Keratinocyte (primary cell): ENCODE measurements around the gene LRRC10B. TPM values are rescaled to one million over a fixed set of nuclear protein-coding genes. Genes with fewer than 3 reads are reported as not detected.

Source experiments
- DNase-seq: peaks from one replicate; pipeline ENCODE4 v3.0.0-alpha.2; 2011; ENCODE audit warnings: low read depth, missing footprints, low spot score
- FAIRE-seq: peaks from 2 replicates; lab custom pipeline; 2011; peaks lifted over from hg19 to GRCh38; lab: Jason Lieb, UNC
- H2AFZ ChIP-seq: 2 replicates; pipeline ENCODE4 v1.6.0; 2012; ENCODE audit warnings: low read length, control low read depth, inconsistent platforms; ENCODE audit not compliant: control insufficient read depth
- H3K27ac ChIP-seq: 2 replicates; pipeline ENCODE4 v1.5.1; 2011; ENCODE audit warnings: low read length; ENCODE audit not compliant: control insufficient read depth, insufficient read depth
- H3K27me3 ChIP-seq: 3 replicates; pipeline ENCODE4 v1.6.0; 2011; ENCODE audit warnings: low read length; ENCODE audit not compliant: control insufficient read depth, insufficient read depth; ENCODE audit errors: extremely low read depth
- H3K36me3 ChIP-seq, 2 experiments: 2 replicates in 1 of 2; 3 replicates in 1 of 2; pipeline ENCODE4 v1.5.1; 2011; ENCODE audit warnings: low read length in 2 of 2, mild to moderate bottlenecking in 1 of 2; ENCODE audit not compliant: control insufficient read depth in 2 of 2, insufficient read depth in 2 of 2; ENCODE audit errors: extremely low read depth in 1 of 2
- H3K4me1 ChIP-seq: 3 replicates; pipeline ENCODE4 v1.5.1; 2011; ENCODE audit warnings: low read length; ENCODE audit not compliant: control insufficient read depth, insufficient read depth; ENCODE audit errors: extremely low read depth
- H3K4me2 ChIP-seq: 3 replicates; pipeline ENCODE4 v1.6.0; 2011; ENCODE audit warnings: low read depth, low read length; ENCODE audit not compliant: control insufficient read depth, insufficient read depth; ENCODE audit errors: extremely low read depth
- H3K4me3 ChIP-seq, 3 experiments: fragments of 200-600 bp in 1 of 3; sonication (generic) in 1 of 3; 2 replicates in 2 of 3; 3 replicates in 1 of 3; pipeline ENCODE4 v1.5.1; 2011 to 2016; ENCODE audit warnings: low read length in 3 of 3, mild to moderate bottlenecking in 3 of 3, control low read depth in 2 of 3, inconsistent platforms in 1 of 3, low read depth in 1 of 3, mixed read lengths in 1 of 3, mixed run types in 1 of 3, moderate library complexity in 1 of 3; ENCODE audit not compliant: control insufficient read depth in 2 of 3, insufficient read depth in 2 of 3; ENCODE audit errors: extremely low read depth in 1 of 3
- H3K79me2 ChIP-seq: 2 replicates; pipeline ENCODE4 v1.6.0; 2012; ENCODE audit warnings: low read length; ENCODE audit not compliant: control insufficient read depth, insufficient read depth
- H3K9ac ChIP-seq: 3 replicates; pipeline ENCODE4 v1.6.0; 2011; ENCODE audit warnings: low read length; ENCODE audit not compliant: control insufficient read depth, insufficient read depth; ENCODE audit errors: extremely low read depth
- H3K9me1 ChIP-seq: 3 replicates; pipeline ENCODE4 v1.6.0; 2011; ENCODE audit warnings: low read length; ENCODE audit not compliant: control insufficient read depth, insufficient read depth; ENCODE audit errors: extremely low read depth
- H3K9me3 ChIP-seq: 2 replicates; pipeline ENCODE4 v1.5.1; 2012; ENCODE audit warnings: low read depth, low read length; ENCODE audit not compliant: control insufficient read depth
- H4K20me1 ChIP-seq: 3 replicates; pipeline ENCODE4 v1.6.0; 2011; ENCODE audit warnings: low read length; ENCODE audit not compliant: control insufficient read depth, insufficient read depth; ENCODE audit errors: extremely low read depth
- EZH2 ChIP-seq: IDR thresholded peaks from one replicate; pipeline ENCODE4 v1.6.1; 2012; ENCODE audit warnings: inconsistent platforms, mild to moderate bottlenecking, low read length, moderate library complexity
- dilution Hi-C: fragments of 300-500 bp; cut with MboI; formaldehyde crosslinking; loops from one replicate; pipeline ENCODE4 v1.7.0; 2020; ENCODE audit warnings: low sequenced_read_pairs; ENCODE audit not compliant: extremely low pct_ligation_motif_present
- polyA plus RNA-seq, 5 experiments: library from polyadenylated mRNA; depleted of rRNA in 3 of 5; stranded (reverse) in 3 of 5; stranded (forward) in 1 of 5; unstranded in 1 of 5; fragments of >200 nt; gene quantifications; 1 replicate in 1 of 5; 2 replicates in 3 of 5; 3 replicates in 1 of 5; pipeline versions ENCODE4 v1.2.1 to v1.2.3, GENCODE V29; 2011 to 2012; ENCODE audit warnings: missing spikeins in 2 of 5, low read depth in 1 of 5, low replicate concordance in 1 of 5
- TF ChIP-seq, protein P1 (sequence below), 3 experiments: IDR thresholded peaks in 1 of 3; conservative IDR thresholded peaks in 1 of 3; optimal IDR thresholded peaks in 1 of 3; 2 replicates in 2 of 3; 3 replicates in 1 of 3; pipeline versions ENCODE3 to v1.5.1; 2011; ENCODE audit warnings: low read length in 3 of 3, mild to moderate bottlenecking in 3 of 3, moderate library complexity in 2 of 3, control low read depth in 1 of 3, inconsistent platforms in 1 of 3; ENCODE audit not compliant: insufficient read depth in 2 of 3; ENCODE audit errors: extremely low read depth in 1 of 3

Gene LRRC10B
- polyA plus RNA-seq, 1 donor (not counting 4 experiments of a cell fraction or from before 2014, with no cell fraction given), result not detected

DNA sequence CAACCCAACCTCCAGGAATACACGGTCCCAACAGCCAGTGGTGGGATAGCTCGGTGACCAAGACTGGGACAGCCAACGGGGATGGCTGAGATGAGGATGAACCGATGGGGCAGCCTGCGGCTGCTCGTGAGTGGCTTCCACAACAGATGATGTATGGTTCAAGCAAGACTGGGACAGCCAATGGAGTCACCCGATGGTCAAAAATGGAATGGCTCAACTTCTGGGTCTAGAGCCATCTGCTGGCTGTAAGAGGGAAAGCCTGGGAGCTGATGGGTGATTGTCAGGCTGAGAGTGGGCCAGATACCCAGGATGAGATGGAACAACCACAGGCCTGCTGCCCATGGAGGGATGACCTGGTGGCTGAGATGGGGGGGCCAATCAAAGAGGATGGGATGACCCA, 36.8 kb downstream of the LRRC10B start:
- no peak overlapping the region for H3K9ac ChIP-seq
- no peak overlapping the region for H2AFZ ChIP-seq
- no peaks in the 10 kb centered on the region for H3K36me3 ChIP-seq
- H4K20me1 ChIP-seq, result peaks cover 4% of the 10 kb centered on the region
- no peak for FAIRE-seq
- H3K79me2 ChIP-seq, result no peaks in the 10 kb centered on the region
- no peaks in the 10 kb centered on the region for H3K27me3 ChIP-seq
- DNase-seq, result no peak
- H3K4me3 ChIP-seq, result no peak overlapping the region
- dilution Hi-C loops, result no loop called here
- no peak overlapping the region for H3K4me2 ChIP-seq
- no peaks in the 10 kb centered on the region for H3K4me1 ChIP-seq
- TF ChIP-seq, protein P1, sequence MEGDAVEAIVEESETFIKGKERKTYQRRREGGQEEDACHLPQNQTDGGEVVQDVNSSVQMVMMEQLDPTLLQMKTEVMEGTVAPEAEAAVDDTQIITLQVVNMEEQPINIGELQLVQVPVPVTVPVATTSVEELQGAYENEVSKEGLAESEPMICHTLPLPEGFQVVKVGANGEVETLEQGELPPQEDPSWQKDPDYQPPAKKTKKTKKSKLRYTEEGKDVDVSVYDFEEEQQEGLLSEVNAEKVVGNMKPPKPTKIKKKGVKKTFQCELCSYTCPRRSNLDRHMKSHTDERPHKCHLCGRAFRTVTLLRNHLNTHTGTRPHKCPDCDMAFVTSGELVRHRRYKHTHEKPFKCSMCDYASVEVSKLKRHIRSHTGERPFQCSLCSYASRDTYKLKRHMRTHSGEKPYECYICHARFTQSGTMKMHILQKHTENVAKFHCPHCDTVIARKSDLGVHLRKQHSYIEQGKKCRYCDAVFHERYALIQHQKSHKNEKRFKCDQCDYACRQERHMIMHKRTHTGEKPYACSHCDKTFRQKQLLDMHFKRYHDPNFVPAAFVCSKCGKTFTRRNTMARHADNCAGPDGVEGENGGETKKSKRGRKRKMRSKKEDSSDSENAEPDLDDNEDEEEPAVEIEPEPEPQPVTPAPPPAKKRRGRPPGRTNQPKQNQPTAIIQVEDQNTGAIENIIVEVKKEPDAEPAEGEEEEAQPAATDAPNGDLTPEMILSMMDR (optimal IDR thresholded peaks at IDR 0.05 in 1 of 3, IDR thresholded peaks at IDR 0.05 in 1 of 3, conservative IDR thresholded peaks at IDR 0.05 in 1 of 3; ENCODE audit: extremely low read depth in 1 of 3, insufficient read depth in 2 of 3, low read length in 3 of 3), result peak; percentile 48 to 68 (median 54)
- TF ChIP-seq EZH2, result no peak
- H3K9me1 ChIP-seq, result peaks cover 3% of the 10 kb centered on the region
- H3K9me3 ChIP-seq, result no peaks in the 10 kb centered on the region
- no peak overlapping the region for H3K27ac ChIP-seq

DNA sequence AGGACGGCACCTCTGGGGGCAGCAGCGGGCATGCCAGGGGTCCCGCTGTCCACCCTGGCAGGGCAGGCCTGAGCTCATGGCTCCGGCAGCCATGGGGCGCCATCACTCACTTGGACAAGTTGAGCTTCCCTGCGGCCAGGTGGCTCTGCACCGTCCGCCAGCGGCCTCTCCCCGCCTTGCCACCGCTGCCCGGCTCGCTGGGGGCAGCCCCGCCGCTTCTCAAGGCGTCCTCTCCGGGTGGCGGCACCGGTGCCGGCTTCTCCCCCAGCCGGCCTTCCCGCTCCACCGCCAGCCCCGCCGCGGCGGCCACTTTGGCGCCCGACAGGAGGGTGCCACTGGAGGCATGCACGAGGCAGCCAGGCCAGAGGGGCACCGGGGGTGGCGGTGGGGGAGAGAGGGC, 37.4 kb downstream of the LRRC10B start:
- Histone ChIP-seq H3K9me3 (no peaks in the 10 kb centered on the region), H3K4me3 (no peak overlapping the region), H3K4me1 (no peaks in the 10 kb centered on the region), H3K79me2 (no peaks in the 10 kb centered on the region), H3K9me1 (peaks cover 3% of the 10 kb centered on the region), H4K20me1 (peaks cover 4% of the 10 kb centered on the region), H3K27me3 (no peaks in the 10 kb centered on the region), H2AFZ (no peak overlapping the region), H3K27ac (no peak overlapping the region), H3K9ac (no peak overlapping the region), H3K36me3 (no peaks in the 10 kb centered on the region), H3K4me2 (no peak overlapping the region)
- no peak for DNase-seq
- TF ChIP-seq, protein P1 (optimal IDR thresholded peaks at IDR 0.05 in 1 of 3, IDR thresholded peaks at IDR 0.05 in 1 of 3, conservative IDR thresholded peaks at IDR 0.05 in 1 of 3; ENCODE audit: extremely low read depth in 1 of 3, insufficient read depth in 2 of 3, low read length in 3 of 3), result no peak
- no peak for TF ChIP-seq EZH2
- no peak for FAIRE-seq
- dilution Hi-C loops, result no loop called here
